GM15510 (cell line): Measurements from ENCODE around the gene NIBAN1.

Experiments used
- POLR2A ChIP-seq: IDR thresholded peaks from 3 replicates; pipeline ENCODE4 v1.6.1; 2011; ENCODE audit warnings: borderline replicate concordance; ENCODE audit not compliant: insufficient read length; ENCODE audit errors: extremely low read depth

Gene NIBAN1

DNA sequence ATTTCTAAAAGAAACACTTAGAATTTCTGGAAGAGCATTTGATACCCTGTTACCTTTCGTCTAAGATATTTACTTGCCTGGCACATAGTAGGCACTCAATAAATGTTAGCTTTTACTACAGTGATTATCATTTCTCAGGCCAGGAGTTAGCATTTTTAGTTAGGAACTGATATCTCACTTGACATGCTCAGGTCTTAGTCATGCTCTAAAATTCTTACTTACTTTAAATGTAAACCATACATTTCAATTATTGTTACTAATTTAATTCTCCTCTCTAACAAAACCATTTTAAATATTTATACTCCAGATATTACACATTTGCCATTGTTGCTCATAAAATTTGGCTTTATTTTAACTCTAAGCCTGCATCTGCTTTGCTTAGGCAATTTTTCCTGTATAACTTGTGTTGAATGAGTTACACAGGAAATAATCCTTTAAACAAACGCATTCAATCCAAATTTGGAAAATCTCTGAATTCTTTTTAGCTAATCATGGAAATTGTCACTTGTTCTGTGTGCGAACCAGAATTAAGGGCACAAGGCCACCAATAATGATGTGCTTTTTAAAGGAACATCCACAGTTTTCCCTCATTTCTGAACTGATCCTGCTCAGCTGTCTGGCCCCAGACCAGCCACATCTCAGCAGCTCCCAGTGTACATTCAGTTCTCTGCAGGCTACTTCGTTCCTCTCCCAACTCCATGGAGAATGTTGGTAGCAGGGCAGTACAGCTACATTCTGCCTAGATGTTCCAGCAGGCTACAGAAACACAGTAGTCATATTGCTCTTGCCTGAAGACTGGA lies 15.6 kb downstream of the NIBAN1 start:
- no peak for TF ChIP-seq POLR2A

DNA sequence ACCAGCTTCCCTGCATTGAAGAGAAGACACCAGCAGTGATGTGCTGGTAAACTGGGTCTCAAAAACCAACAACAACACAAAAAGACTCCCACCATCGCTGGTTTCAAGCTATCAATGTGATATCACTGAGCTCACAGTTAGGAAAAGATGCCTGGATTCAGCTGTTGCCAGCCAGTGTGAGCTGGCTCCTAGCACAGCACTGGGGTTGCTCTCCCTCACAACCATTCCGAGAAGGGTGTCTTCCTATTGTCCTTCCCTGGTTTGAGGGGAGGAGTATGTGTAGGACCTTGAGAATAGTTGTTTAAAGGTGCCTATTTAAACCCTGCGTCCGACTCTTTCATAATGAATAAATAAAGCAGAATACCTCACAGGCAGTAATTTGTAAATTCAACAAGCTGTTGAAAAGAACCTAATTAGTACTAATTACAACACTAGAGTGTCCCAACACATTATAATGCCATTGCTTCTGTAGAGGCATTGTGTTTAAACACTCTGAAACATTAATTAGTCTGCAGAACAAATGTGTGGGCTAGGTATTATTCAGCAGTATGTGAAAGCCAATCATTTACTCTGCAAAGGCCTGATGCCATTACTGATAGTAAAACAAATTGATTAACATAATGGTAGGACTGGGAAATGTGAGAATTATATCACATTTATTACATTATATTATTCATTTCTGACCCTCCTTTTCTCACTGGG lies 17.2 kb downstream of the NIBAN1 start:
- TF ChIP-seq POLR2A: no peak

- TF ChIP-seq POLR2A: no peak
These were observed 19.9 kb downstream of the NIBAN1 start for GRCh38 chr1:184954232-184954995.

GRCh38 chr1:184953600-184954219 lies 20.6 kb downstream of the NIBAN1 start:
- no peak for TF ChIP-seq POLR2A

- TF ChIP-seq POLR2A: no peak
These were observed 21.9 kb downstream of the NIBAN1 start for GRCh38 chr1:184952428-184952827.

DNA sequence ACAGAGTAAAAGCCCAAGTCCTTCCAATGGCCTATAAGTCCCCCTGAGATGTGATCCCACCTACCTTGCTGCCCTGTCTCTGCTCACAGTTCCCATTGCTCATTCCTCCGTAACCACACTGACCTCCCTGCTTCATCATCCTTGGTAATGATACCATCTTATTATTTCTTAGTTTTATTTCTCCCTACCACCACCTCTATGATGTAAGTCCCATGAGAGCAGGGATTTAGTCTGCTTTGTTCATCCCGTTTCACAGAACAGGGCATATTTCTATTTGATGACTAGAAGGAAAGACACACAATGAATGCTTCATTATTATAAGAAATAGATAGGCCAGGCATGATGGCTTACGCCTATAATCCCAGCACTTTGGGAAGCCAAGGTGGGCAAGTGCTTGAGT lies 22.5 kb downstream of the NIBAN1 start:
- TF ChIP-seq POLR2A: no peak

GRCh38 chr1:184950906-184951305 lies 23.4 kb downstream of the NIBAN1 start:
- no peak for TF ChIP-seq POLR2A

- TF ChIP-seq POLR2A: no peak
These were observed 24.1 kb downstream of the NIBAN1 start for GRCh38 chr1:184950227-184950626.

GRCh38 chr1:184947497-184948256 lies 26.6 kb downstream of the NIBAN1 start:
- TF ChIP-seq POLR2A: no peak

GRCh38 chr1:184945678-184946412 lies 28.5 kb downstream of the NIBAN1 start:
- no peak for TF ChIP-seq POLR2A

DNA sequence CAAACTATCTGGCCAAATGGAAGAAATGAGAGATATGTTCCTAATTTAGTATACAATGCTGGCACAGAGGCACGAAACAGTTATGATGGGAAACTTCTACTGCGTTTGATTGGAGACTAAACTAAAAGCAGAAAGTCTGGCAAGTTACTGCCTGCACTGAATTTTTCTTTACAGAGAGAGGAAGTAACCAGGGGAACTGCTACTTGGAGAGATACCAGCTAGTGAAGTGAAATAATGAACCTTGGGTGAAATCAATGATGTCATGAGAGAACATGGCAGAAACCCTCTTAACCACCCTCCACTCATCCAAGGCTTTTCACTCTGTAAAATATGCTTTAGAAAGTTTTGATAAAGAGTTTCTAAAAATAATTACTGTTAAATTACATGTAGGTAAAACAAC lies 29.3 kb downstream of the NIBAN1 start:
- TF ChIP-seq POLR2A: no peak

- no peak for TF ChIP-seq POLR2A
These were observed 30.3 kb downstream of the NIBAN1 start for GRCh38 chr1:184943998-184944397.

- no peak for TF ChIP-seq POLR2A
These were observed 32.6 kb downstream of the NIBAN1 start for GRCh38 chr1:184941735-184942134.

DNA sequence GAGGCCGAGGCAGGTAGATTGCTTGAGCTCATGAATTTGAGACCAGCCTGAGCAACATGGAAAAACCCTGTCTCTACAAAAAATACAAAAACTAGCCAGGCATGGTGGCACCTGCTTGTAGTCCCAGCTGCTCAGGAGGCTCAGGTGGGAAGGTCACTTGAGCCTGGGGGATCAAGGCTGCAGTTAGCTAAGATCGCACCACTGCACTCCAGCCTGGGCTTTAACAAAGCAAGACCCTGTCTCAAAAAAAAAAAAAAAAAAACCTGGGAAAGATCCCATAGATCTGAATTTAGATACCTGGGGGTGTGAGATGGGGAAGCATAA lies 32.9 kb downstream of the NIBAN1 start:
- TF ChIP-seq POLR2A: no peak
